HepG2 (cell line): ENCODE measurements around the gene C2. TPM values are rescaled to one million over a fixed set of nuclear protein-coding genes. Genes with fewer than 3 reads are reported as not detected.

ENCODE experiments used
- GATAD2A ChIP-seq: IDR thresholded peaks from 2 replicates; pipeline ENCODE4 v1.6.1; 2016
- HES4 ChIP-seq: sonication (generic); formaldehyde crosslinking; IDR thresholded peaks from 2 replicates; pipeline ENCODE4 v1.9.0; 2021; ENCODE audit warnings: mild to moderate bottlenecking, missing genetic modification reagents, borderline replicate concordance
- KDM2A ChIP-seq: sonication (generic); formaldehyde crosslinking; IDR thresholded peaks from 2 replicates; pipeline ENCODE4 v1.4.0; 2020; ENCODE audit warnings: low read depth, missing genetic modification reagents, borderline replicate concordance
- MAFG ChIP-seq: sonication (generic); formaldehyde crosslinking; IDR thresholded peaks from 2 replicates; pipeline ENCODE4 v1.5.1; 2020; ENCODE audit warnings: mild to moderate bottlenecking, missing genetic modification reagents
- MED1 ChIP-seq: sonication (generic); formaldehyde crosslinking; IDR thresholded peaks from 2 replicates; pipeline ENCODE4 v1.4.0; 2020; ENCODE audit warnings: missing genetic modification reagents
- MTF2 ChIP-seq: sonication (generic); formaldehyde crosslinking; IDR thresholded peaks from 2 replicates; pipeline ENCODE4 v1.5.0; 2020; ENCODE audit warnings: missing genetic modification reagents, borderline replicate concordance
- NCOA5 ChIP-seq: sonication (generic); formaldehyde crosslinking; IDR thresholded peaks from 2 replicates; pipeline ENCODE4 v1.4.0; 2020; ENCODE audit warnings: missing genetic modification reagents
- SMARCE1 ChIP-seq: fragments of 450-650 bp; IDR thresholded peaks from 2 replicates; pipeline ENCODE4 v1.6.1; 2017; ENCODE audit warnings: borderline replicate concordance
- TRAFD1 ChIP-seq: sonication (generic); formaldehyde crosslinking; IDR thresholded peaks from 2 replicates; pipeline ENCODE4 v1.5.1; 2020; ENCODE audit warnings: missing genetic modification reagents, mild to moderate bottlenecking, borderline replicate concordance
- XBP1 ChIP-seq: sonication (generic); formaldehyde crosslinking; IDR thresholded peaks from 2 replicates; pipeline ENCODE4 v1.5.0; 2020; ENCODE audit warnings: missing genetic modification reagents
- ZMYM2 ChIP-seq: sonication (generic); formaldehyde crosslinking; IDR thresholded peaks from 2 replicates; pipeline ENCODE4 v1.8.0; 2022; ENCODE audit warnings: mild to moderate bottlenecking, missing genetic modification reagents
- ZNF205 ChIP-seq: IDR thresholded peaks from 2 replicates; pipeline ENCODE4 v1.6.1; 2018; ENCODE audit warnings: missing biosample characterization, missing genetic modification reagents
- ZNF275 ChIP-seq: sonication (generic); formaldehyde crosslinking; IDR thresholded peaks from 2 replicates; pipeline ENCODE4 v1.8.0; 2022; ENCODE audit warnings: missing genetic modification reagents, mild to moderate bottlenecking, inconsistent platforms, borderline replicate concordance
- ZNF335 ChIP-seq: sonication (generic); formaldehyde crosslinking; IDR thresholded peaks from 2 replicates; pipeline ENCODE4 v1.4.0; 2020; ENCODE audit warnings: missing genetic modification reagents
- ZNF501 ChIP-seq: sonication (generic); formaldehyde crosslinking; IDR thresholded peaks from 2 replicates; pipeline ENCODE4 v1.5.1; 2020; ENCODE audit warnings: mild to moderate bottlenecking, moderate library complexity, missing genetic modification reagents
- ZNF704 ChIP-seq: sonication (generic); formaldehyde crosslinking; IDR thresholded peaks from 2 replicates; pipeline ENCODE4 v1.8.1; 2023; ENCODE audit warnings: mild to moderate bottlenecking, inconsistent platforms, moderate library complexity, missing genetic modification reagents, borderline replicate concordance
- polyA plus RNA-seq, 8 experiments: library from polyadenylated mRNA; depleted of rRNA in 3 of 8; stranded (reverse) in 7 of 8; unstranded in 1 of 8; fragments of >200 nt; fragmentation: Illumina TruSeq in 4 of 8; extraction: Trizol in 4 of 8; gene quantifications; 2 replicates each; pipeline versions ENCODE4 v1.2.1 to v1.2.3, GENCODE V29; 2011 to 2016; ENCODE audit warnings: low read depth in 4 of 8, missing spikeins in 1 of 8, mixed read lengths in 1 of 8; ENCODE audit not compliant: insufficient read depth in 1 of 8
- total RNA-seq, 5 experiments: library from RNA; depleted of rRNA; stranded (reverse); fragments of >200 nt; fragmentation: Illumina TruSeq; extraction: Trizol; gene quantifications; 2 replicates each; pipeline ENCODE4 v1.2.3, GENCODE V29; 2016; ENCODE audit warnings: low read depth in 1 of 5
- TF ChIP-seq, protein P1 (sequence below): sonication (generic); formaldehyde crosslinking; IDR thresholded peaks from 2 replicates; pipeline ENCODE4 v1.8.1; 2023; ENCODE audit warnings: mild to moderate bottlenecking, moderate library complexity, missing genetic modification reagents
- TF ChIP-seq, protein P2 (sequence below): sonication (generic); formaldehyde crosslinking; IDR thresholded peaks from 2 replicates; pipeline ENCODE4 v1.9.0; 2021; ENCODE audit warnings: missing genetic modification reagents, borderline replicate concordance
- TF ChIP-seq, protein P3 (sequence below): sonication (generic); formaldehyde crosslinking; IDR thresholded peaks from 2 replicates; pipeline ENCODE4 v1.4.0; 2020; ENCODE audit warnings: missing genetic modification reagents, borderline replicate concordance

The C2 gene
- total and polyA plus RNA-seq, 2 of the 13 experiments (the other 11 are each of a cell fraction or from before 2014, with no cell fraction given), result 165 to 307 TPM

- TF ChIP-seq, protein P1, sequence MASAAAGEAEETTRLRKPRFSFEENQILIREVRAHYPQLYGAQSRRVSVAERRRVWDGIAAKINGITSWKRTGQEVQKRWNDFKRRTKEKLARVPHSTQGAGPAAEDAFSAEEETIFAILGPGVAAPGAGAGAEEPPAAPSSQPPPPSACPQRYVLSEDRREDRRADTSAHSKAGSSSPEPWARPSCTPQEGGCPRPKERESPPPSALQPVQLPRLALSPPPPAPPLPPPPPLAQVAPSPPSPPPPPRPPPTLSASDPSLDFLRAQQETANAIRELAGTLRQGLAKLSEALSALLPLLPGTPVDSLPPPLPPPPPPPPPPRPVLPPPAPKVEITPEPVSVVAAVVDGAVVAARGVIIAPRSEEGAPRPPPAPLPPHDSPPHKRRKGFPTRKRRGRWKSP (CRISPR knock-in tag), result peak; percentile 86
- peak; percentile 94 for TF ChIP-seq ZNF335 (CRISPR knock-in tag)
- TF ChIP-seq ZMYM2, result peak; percentile 98
- TF ChIP-seq MTF2 (CRISPR knock-in tag), result no peak
- TF ChIP-seq NCOA5, result no peak
- TF ChIP-seq GATAD2A (CRISPR knock-in tag), result peak; percentile 100
- TF ChIP-seq XBP1, result no peak
- peak; percentile 96 for TF ChIP-seq MED1
- TF ChIP-seq MAFG (CRISPR knock-in tag), result no peak
- no peak for TF ChIP-seq HES4 (CRISPR knock-in tag)
- TF ChIP-seq KDM2A (CRISPR knock-in tag), result peak; percentile 73
- 0 out of 2 replicates have a peak, but pooled peaks have one; percentile 38 for TF ChIP-seq ZNF205 (CRISPR knock-in tag)
- TF ChIP-seq, protein P2, sequence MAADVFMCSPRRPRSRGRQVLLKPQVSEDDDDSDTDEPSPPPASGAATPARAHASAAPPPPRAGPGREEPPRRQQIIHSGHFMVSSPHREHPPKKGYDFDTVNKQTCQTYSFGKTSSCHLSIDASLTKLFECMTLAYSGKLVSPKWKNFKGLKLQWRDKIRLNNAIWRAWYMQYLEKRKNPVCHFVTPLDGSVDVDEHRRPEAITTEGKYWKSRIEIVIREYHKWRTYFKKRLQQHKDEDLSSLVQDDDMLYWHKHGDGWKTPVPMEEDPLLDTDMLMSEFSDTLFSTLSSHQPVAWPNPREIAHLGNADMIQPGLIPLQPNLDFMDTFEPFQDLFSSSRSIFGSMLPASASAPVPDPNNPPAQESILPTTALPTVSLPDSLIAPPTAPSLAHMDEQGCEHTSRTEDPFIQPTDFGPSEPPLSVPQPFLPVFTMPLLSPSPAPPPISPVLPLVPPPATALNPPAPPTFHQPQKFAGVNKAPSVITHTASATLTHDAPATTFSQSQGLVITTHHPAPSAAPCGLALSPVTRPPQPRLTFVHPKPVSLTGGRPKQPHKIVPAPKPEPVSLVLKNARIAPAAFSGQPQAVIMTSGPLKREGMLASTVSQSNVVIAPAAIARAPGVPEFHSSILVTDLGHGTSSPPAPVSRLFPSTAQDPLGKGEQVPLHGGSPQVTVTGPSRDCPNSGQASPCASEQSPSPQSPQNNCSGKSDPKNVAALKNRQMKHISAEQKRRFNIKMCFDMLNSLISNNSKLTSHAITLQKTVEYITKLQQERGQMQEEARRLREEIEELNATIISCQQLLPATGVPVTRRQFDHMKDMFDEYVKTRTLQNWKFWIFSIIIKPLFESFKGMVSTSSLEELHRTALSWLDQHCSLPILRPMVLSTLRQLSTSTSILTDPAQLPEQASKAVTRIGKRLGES, result peak; percentile 34; the same call in 1 of the 2 replicates
- TF ChIP-seq ZNF501 (CRISPR knock-in tag), result peak; percentile 84; the same call in 1 of the 2 replicates
- no peak for TF ChIP-seq SMARCE1
- no peak for TF ChIP-seq ZNF275 (CRISPR knock-in tag)
- TF ChIP-seq, protein P3, sequence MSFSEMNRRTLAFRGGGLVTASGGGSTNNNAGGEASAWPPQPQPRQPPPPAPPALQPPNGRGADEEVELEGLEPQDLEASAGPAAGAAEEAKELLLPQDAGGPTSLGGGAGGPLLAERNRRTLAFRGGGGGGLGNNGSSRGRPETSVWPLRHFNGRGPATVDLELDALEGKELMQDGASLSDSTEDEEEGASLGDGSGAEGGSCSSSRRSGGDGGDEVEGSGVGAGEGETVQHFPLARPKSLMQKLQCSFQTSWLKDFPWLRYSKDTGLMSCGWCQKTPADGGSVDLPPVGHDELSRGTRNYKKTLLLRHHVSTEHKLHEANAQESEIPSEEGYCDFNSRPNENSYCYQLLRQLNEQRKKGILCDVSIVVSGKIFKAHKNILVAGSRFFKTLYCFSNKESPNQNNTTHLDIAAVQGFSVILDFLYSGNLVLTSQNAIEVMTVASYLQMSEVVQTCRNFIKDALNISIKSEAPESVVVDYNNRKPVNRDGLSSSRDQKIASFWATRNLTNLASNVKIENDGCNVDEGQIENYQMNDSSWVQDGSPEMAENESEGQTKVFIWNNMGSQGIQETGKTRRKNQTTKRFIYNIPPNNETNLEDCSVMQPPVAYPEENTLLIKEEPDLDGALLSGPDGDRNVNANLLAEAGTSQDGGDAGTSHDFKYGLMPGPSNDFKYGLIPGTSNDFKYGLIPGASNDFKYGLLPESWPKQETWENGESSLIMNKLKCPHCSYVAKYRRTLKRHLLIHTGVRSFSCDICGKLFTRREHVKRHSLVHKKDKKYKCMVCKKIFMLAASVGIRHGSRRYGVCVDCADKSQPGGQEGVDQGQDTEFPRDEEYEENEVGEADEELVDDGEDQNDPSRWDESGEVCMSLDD, result no peak
- no peak for TF ChIP-seq ZNF704 (CRISPR knock-in tag)
- TF ChIP-seq TRAFD1 (CRISPR knock-in tag), result no peak
Measured at GRCh38 chr6:31927242-31927862, at the start of gene C2 (continued).
